HL-60 (cell line): ENCODE data around the gene FBXO42.

Experiments
- CTCF ChIP-seq: IDR thresholded peaks from one replicate; pipeline ENCODE4 v1.5.1; 2011; ENCODE audit warnings: low read length, control low read depth, inconsistent platforms; ENCODE audit not compliant: insufficient read depth
- GABPA ChIP-seq: IDR thresholded peaks from 2 replicates; pipeline ENCODE4 v1.6.1; 2012; ENCODE audit warnings: low read depth
- POLR2AphosphoS5 ChIP-seq: IDR thresholded peaks from 2 replicates; pipeline ENCODE4 v1.6.1; 2012; ENCODE audit warnings: low read depth
- REST ChIP-seq: IDR thresholded peaks from 2 replicates; pipeline ENCODE4 v1.6.1; 2012; ENCODE audit warnings: low read depth; ENCODE audit not compliant: insufficient replicate concordance
- SPI1 ChIP-seq: IDR thresholded peaks from 2 replicates; pipeline ENCODE4 v1.6.1; 2012; ENCODE audit warnings: low read depth, mild to moderate bottlenecking, borderline replicate concordance

- no peak for TF ChIP-seq CTCF
- TF ChIP-seq POLR2AphosphoS5: no peak
- TF ChIP-seq GABPA: no peak
- TF ChIP-seq REST: no peak
- TF ChIP-seq SPI1: no peak
Observed at GRCh38 chr1:16378443-16378842, 26.2 kb upstream of the FBXO42 start.
